ENCODE results near the gene PCDHGB6.
"Not testable (repeated sequence)": the region's sequence is repeated elsewhere in the genome, so short reads cannot be mapped to it uniquely, and the experiment has no call there.

The PCDHGB6 gene

DNA sequence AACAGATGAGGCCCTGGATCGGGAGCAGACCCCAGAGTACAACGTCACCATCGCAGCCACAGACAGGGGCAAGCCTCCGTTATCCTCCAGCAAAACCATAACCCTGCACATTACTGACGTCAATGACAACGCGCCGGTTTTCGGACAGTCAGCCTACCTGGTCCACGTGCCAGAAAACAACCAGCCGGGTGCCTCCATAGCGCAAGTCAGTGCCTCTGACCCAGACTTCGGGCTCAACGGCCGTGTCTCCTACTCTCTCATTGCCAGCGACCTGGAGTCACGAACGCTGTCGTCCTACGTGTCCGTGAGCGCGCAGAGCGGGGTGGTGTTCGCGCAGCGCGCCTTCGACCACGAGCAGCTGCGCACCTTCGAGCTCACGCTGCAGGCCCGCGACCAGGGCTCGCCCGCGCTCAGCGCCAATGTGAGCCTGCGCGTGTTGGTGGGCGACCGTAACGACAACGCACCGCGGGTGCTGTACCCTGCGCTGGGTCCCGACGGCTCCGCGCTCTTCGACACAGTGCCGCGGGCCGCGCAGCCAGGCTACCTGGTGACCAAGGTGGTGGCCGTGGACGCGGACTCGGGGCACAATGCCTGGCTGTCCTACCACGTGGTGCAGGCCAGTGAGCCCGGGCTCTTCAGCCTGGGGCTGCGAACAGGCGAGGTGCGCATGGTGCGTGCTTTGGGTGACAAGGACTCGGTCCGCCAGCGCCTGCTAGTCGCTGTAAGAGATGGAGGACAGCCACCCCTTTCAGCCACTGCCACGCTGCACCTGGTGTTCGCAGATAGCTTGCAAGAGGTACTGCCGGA, 11.5 kb downstream of the PCDHGB6 start:
- no peak for DNase-seq

DNA sequence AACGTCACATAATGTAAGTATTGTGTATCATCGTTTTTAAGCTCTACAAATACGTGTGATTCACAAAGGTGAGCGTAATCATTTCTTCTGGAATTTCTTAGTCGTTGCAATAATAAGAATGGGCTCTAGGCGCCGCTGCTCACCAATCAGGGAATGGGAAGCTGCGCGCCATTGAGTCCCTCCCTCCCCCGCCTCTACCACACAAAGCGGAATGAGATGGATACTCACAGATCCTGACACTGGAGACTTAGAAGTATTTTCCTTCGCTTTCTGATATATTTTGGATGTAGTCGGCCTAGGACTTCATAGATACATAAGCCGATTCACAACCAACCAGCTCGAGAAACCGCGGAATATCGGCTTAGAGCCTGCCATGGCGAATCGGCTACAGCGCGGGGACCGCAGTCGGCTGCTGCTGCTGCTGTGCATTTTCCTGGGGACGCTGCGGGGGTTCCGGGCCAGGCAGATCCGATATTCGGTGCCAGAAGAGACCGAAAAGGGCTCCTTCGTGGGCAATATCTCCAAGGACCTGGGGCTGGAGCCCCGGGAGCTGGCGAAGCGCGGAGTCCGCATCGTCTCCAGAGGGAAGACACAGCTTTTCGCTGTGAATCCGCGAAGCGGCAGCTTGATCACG, 13.2 kb downstream of the PCDHGB6 start, which contains the start of gene PCDHGA11:
Gene PCDHGA11 (plus strand): TSS at position 197 of the 634 bp plus-strand sequence. CDS start 177 bp downstream, at position 374.
- peak; percentile 57 for DNase-seq

DNA sequence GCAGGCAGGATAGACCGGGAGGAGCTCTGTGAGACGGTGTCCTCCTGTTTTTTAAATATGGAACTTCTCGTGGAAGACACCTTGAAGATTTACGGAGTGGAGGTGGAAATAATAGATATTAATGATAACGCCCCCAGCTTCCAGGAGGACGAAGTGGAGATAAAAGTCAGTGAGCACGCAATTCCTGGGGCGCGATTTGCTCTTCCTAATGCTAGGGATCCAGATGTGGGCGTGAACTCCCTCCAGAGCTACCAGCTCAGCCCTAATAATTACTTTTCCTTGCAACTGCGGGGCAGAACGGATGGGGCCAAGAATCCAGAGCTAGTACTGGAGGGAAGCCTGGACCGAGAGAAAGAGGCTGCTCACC, 13.7 kb downstream of the PCDHGB6 start:
- no peak for DNase-seq

DNA sequence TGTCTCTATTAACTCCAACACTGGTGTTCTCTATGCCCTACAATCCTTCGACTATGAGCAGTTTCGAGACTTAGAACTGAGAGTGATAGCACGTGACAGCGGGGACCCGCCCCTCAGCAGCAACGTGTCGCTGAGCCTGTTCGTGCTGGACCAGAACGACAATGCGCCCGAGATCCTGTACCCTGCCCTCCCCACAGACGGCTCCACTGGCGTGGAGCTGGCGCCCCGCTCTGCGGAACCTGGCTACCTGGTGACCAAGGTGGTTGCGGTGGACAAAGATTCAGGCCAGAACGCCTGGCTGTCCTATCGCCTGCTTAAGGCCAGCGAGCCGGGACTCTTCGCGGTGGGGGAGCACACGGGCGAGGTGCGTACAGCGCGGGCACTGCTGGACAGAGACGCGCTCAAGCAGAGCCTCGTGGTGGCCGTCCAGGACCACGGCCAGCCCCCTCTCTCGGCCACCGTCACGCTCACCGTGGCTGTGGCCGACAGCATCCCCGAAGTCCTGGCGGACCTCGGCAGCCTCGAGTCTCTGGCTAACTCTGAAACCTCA, 15.0 kb downstream of the PCDHGB6 start:
- DNase-seq: no peak

GRCh38 chr5:141427783-141428426, 20.1 kb downstream of the PCDHGB6 start:
- no peak for DNase-seq

- peak; percentile 12 for DNase-seq
Measured at GRCh38 chr5:141430332-141431113, 22.7 kb downstream of the PCDHGB6 start, which contains the start of gene PCDHGA12. PCDHGA12 (plus strand) TSS chr5:141430507; CDS start chr5:141430760, 253 bp downstream.

GRCh38 chr5:141431286-141431685, 23.5 kb downstream of the PCDHGB6 start:
- no peak for DNase-seq

- not testable (repeated sequence) for DNase-seq
Measured at GRCh38 chr5:141432308-141432707, 24.5 kb downstream of the PCDHGB6 start.

- DNase-seq: not testable (repeated sequence)
Measured at GRCh38 chr5:141432726-141433125, 24.9 kb downstream of the PCDHGB6 start.

DNA sequence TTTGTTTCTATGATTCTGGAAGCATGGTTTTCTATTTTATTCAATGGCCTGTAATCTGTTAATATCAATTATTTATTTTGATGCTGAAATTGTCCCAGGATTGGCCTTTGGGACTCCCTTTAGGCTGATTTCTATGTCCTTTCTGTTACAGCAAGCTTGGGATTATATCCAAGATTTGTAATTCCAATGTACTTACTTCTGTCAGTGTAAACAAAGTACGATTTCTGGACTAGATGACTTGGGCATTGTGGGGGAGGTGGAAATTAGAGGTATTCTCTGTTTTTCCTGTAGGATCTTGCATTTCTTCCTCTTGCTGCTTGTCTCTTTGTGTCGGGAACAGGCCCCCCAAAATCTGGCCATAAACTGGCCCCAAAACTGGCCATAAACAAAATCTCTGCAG, 26.2 kb downstream of the PCDHGB6 start:
- no peak for DNase-seq

GRCh38 chr5:141437221-141437620, 29.4 kb downstream of the PCDHGB6 start:
- DNase-seq: no peak

GRCh38 chr5:141439411-141440141, 31.8 kb downstream of the PCDHGB6 start:
- no peak for DNase-seq

DNA sequence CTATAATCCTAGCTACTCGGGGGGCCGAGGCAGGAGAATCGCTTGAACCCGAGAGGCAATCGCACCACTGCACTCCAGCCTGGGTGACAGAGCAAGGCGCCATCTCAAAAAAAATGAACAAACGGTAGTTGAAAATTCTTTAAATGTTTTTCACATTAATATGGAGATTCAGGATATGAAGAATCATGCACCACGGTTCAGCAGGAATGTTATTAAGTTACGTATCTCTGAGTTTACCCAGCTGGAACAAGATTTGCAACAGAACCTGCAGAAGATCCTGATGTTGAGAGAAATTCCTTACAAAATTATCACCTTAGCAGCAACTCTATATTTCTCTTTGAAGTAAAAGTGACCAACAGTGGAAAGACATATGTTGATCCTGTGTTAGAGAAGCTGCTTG, 32.5 kb downstream of the PCDHGB6 start:
- no peak for DNase-seq

- no peak for DNase-seq
Measured at GRCh38 chr5:141441571-141442170, 33.9 kb downstream of the PCDHGB6 start.
